Measurements from ENCODE around the gene LEMD2. TPM values are rescaled to one million over a fixed set of nuclear protein-coding genes. Genes with fewer than 3 reads are reported as not detected.

LEMD2 gene
- total RNA-seq, 4 donors from 2014 or later: 50.0 to 76.6 (median 64.6) TPM

DNA sequence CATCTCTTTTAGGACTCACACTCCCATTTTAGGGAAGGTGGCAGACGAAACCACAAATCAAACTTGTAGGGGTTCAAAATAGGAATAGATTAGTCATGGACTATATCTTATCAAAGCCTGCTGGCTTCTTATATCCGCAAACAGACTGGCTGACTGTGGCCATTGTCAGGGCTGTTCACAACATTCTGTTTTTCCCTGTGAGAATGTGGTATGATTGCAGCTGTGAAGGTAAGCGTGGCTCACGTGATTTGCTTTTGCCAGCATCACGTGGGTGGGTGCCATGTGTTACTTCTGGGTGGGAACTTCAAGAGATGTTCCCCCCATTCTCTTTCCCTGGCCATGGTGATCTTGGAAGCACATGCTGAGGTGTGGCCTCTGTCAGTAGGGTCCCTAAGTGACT, 48.1 kb downstream of the LEMD2 start:
- 90 to 92% methylated on average over 5 of the region's 5 CpGs for WGBS, 2 donors
- intact Hi-C loops (cut with DNase I): no loop called here
- Histone ChIP-seq H3K4me1 (peaks cover 20 to 24% of the 10 kb centered on the region in 2 donors), H3K4me3 (replicated peaks in 1 of 3) (no peak overlapping the region), H3K36me3 (peaks cover 0 to 4% of the 10 kb centered on the region in 2 donors), H3K9me3 (no peaks in the 10 kb centered on the region), H3K27ac (no peak overlapping the region), H3K27me3 (no peaks in the 10 kb centered on the region)
- DNase-seq: no peak
- no peak for TF ChIP-seq CTCF (IDR thresholded peaks at IDR 0.05)

GRCh38 chr6:33740204-33740608, 48.7 kb downstream of the LEMD2 start:
- Histone ChIP-seq H3K4me1 (peaks cover 18% of the 10 kb centered on the region in 2 donors), H3K9me3 (no peaks in the 10 kb centered on the region), H3K27ac (no peak overlapping the region), H3K27me3 (no peaks in the 10 kb centered on the region), H3K4me3 (replicated peaks in 1 of 3) (no peak overlapping the region), H3K36me3 (peaks cover 1 to 4% of the 10 kb centered on the region in 2 donors)
- no peak for TF ChIP-seq POLR2A (IDR thresholded peaks at IDR 0.05)
- no peak for TF ChIP-seq CTCF (IDR thresholded peaks at IDR 0.05)
- 76 to 84% methylated on average over 6 of the region's 6 CpGs for WGBS, 2 donors
- DNase-seq: no peak
- intact Hi-C loops (cut with DNase I): no loop called here

GRCh38 chr6:33739571-33739970, 49.4 kb downstream of the LEMD2 start:
- Histone ChIP-seq H3K27me3 (no peaks in the 10 kb centered on the region), H3K4me3 (replicated peaks in 1 of 3) (no peak overlapping the region), H3K36me3 (peaks cover 8 to 10% of the 10 kb centered on the region in 2 donors), H3K9me3 (no peaks in the 10 kb centered on the region), H3K4me1 (peaks cover 11 to 12% of the 10 kb centered on the region in 2 donors), H3K27ac (no peak overlapping the region)
- WGBS, 2 donors: 67 to 91% methylated on average over 3 to 5 of the region's 5 CpGs
- TF ChIP-seq CTCF (IDR thresholded peaks at IDR 0.05): no peak
- no peak for TF ChIP-seq POLR2A (IDR thresholded peaks at IDR 0.05)
- intact Hi-C loops (cut with DNase I): no loop called here
- DNase-seq: no peak

GRCh38 chr6:33738879-33739278, 50.1 kb downstream of the LEMD2 start:
- intact Hi-C loops (cut with DNase I): no loop called here
- 94% methylated on average over 5 of the region's 5 CpGs; no CpG with 5 or more reads in 1 of the 2 donors for WGBS, 2 donors
- Histone ChIP-seq H3K9me3 (no peaks in the 10 kb centered on the region), H3K36me3 (peaks cover 11 to 12% of the 10 kb centered on the region in 2 donors), H3K27ac (no peak overlapping the region), H3K4me1 (peaks cover 5 to 7% of the 10 kb centered on the region in 2 donors), H3K27me3 (no peaks in the 10 kb centered on the region), H3K4me3 (replicated peaks in 1 of 3) (no peak overlapping the region)
- TF ChIP-seq CTCF (IDR thresholded peaks at IDR 0.05) (no peak), POLR2A (IDR thresholded peaks at IDR 0.05) (no peak)
- DNase-seq: no peak

- no peaks in the 10 kb centered on the region for H3K9me3 ChIP-seq
- H3K27me3 ChIP-seq: no peaks in the 10 kb centered on the region
- no peak overlapping the region for H3K4me3 ChIP-seq (replicated peaks in 1 of 3)
- H3K36me3 ChIP-seq: peaks cover 12 to 17% of the 10 kb centered on the region in 2 donors
- H3K27ac ChIP-seq: no peak overlapping the region
- H3K4me1 ChIP-seq: peaks cover 0 to 6% of the 10 kb centered on the region in 2 donors
- no peak for DNase-seq
- intact Hi-C loops (cut with DNase I): no loop called here
- TF ChIP-seq CTCF (IDR thresholded peaks at IDR 0.05): no peak
- no peak for TF ChIP-seq POLR2A (IDR thresholded peaks at IDR 0.05)
- WGBS, 2 donors: 91 to 93% methylated on average over 8 to 9 of the region's 9 CpGs
Observed at GRCh38 chr6:33738153-33738552, 50.8 kb downstream of the LEMD2 start.

Measured in thyroid gland (tissue), 4 donors.